ENCODE results near the gene NCOR1. TPM values are rescaled to one million over a fixed set of nuclear protein-coding genes. Genes with fewer than 3 reads are reported as not detected.

Gene NCOR1
- total and polyA plus RNA-seq, 2 of the 13 experiments (the other 11 are each of a cell fraction or from before 2014, with no cell fraction given) = 57.0 to 71.7 TPM

- TF ChIP-seq, protein P1, sequence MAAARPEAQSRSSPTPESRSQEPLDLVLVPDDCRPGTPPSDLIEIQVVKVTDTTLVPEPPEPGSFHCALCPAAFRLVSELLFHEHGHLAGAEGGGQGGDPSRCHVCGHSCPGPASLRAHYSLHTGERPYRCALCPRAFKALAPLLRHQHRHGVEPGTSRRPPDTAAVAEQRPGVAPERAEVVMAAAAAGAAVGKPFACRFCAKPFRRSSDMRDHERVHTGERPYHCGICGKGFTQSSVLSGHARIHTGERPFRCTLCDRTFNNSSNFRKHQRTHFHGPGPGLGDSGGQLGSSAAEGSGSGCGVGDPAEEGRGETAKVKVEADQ (CRISPR knock-in tag; IDR thresholded peaks at IDR 0.05; ENCODE audit: borderline replicate concordance) = no peak
- 0 out of 2 replicates have a peak, but pooled peaks have one; percentile 45 for TF ChIP-seq ZNF329 (CRISPR knock-in tag; IDR thresholded peaks at IDR 0.05; ENCODE audit: low read depth)
- TF ChIP-seq RXRB (CRISPR knock-in tag; IDR thresholded peaks at IDR 0.05; ENCODE audit: borderline replicate concordance) = peak; percentile 47
- TF ChIP-seq YEATS4 (CRISPR knock-in tag; IDR thresholded peaks at IDR 0.05; ENCODE audit: borderline replicate concordance) = peak; percentile 91
- 0 out of 2 replicates have a peak, but pooled peaks have one; percentile 51 for TF ChIP-seq ZSCAN31 (CRISPR knock-in tag; IDR thresholded peaks at IDR 0.05; ENCODE audit: low read depth)
- TF ChIP-seq, protein P2, sequence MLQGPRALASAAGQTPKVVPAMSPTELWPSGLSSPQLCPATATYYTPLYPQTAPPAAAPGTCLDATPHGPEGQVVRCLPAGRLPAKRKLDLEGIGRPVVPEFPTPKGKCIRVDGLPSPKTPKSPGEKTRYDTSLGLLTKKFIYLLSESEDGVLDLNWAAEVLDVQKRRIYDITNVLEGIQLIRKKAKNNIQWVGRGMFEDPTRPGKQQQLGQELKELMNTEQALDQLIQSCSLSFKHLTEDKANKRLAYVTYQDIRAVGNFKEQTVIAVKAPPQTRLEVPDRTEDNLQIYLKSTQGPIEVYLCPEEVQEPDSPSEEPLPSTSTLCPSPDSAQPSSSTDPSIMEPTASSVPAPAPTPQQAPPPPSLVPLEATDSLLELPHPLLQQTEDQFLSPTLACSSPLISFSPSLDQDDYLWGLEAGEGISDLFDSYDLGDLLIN (CRISPR knock-in tag; IDR thresholded peaks at IDR 0.05; ENCODE audit: borderline replicate concordance) = no peak
- TF ChIP-seq HINFP (CRISPR knock-in tag; IDR thresholded peaks at IDR 0.05; ENCODE audit: low read depth) = 0 out of 2 replicates have a peak, but pooled peaks have one; percentile 81
- TF ChIP-seq TRIM24 (CRISPR knock-in tag; IDR thresholded peaks at IDR 0.05) = no peak
- TF ChIP-seq, protein P3, sequence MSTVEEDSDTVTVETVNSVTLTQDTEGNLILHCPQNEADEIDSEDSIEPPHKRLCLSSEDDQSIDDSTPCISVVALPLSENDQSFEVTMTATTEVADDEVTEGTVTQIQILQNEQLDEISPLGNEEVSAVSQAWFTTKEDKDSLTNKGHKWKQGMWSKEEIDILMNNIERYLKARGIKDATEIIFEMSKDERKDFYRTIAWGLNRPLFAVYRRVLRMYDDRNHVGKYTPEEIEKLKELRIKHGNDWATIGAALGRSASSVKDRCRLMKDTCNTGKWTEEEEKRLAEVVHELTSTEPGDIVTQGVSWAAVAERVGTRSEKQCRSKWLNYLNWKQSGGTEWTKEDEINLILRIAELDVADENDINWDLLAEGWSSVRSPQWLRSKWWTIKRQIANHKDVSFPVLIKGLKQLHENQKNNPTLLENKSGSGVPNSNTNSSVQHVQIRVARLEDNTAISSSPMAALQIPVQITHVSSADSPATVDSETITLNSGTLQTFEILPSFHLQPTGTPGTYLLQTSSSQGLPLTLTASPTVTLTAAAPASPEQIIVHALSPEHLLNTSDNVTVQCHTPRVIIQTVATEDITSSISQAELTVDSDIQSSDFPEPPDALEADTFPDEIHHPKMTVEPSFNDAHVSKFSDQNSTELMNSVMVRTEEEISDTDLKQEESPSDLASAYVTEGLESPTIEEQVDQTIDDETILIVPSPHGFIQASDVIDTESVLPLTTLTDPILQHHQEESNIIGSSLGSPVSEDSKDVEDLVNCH (CRISPR knock-in tag; IDR thresholded peaks at IDR 0.05) = no peak
- TF ChIP-seq ZNF790 (CRISPR knock-in tag; IDR thresholded peaks at IDR 0.05; ENCODE audit: borderline replicate concordance) = 0 out of 2 replicates have a peak, but pooled peaks have one; percentile 45
- 0 out of 2 replicates have a peak, but pooled peaks have one; percentile 20 for TF ChIP-seq HIC2 (CRISPR knock-in tag; IDR thresholded peaks at IDR 0.05; ENCODE audit: low read depth)
- no peak for TF ChIP-seq TP53 (CRISPR knock-in tag; conservative IDR thresholded peaks at IDR 0.05)
Measured at GRCh38 chr17:16215273-16215964, at the start of gene NCOR1 (continued).
